Measurements from ENCODE around the gene LHX6. TPM values are rescaled to one million over a fixed set of nuclear protein-coding genes. Genes with fewer than 3 reads are reported as not detected.

The LHX6 gene
- polyA plus RNA-seq, 1 donor from 2014 or later: 0.14 TPM

GRCh38 chr9:122188369-122188768 is 40.4 kb downstream of the LHX6 start:
- Histone ChIP-seq H3K27me3 (ENCODE audit: insufficient read depth, low read depth, low read length) (no peaks in the 10 kb centered on the region), H3K4me2 (ENCODE audit: low read length) (no peak overlapping the region), H3K36me3 (ENCODE audit: insufficient read depth, low read length) (no peaks in the 10 kb centered on the region), H3K4me3 (ENCODE audit: low read length) (no peak overlapping the region), H3K79me2 (replicated peaks; ENCODE audit: insufficient read depth, low read length) (no peaks in the 10 kb centered on the region), H3F3A (ENCODE audit: insufficient read depth, low read length, poor library complexity, severe bottlenecking) (no peaks in the 10 kb centered on the region), H3K9me3 (ENCODE audit: low read length) (no peaks in the 10 kb centered on the region), H3K27ac (ENCODE audit: low read length) (no peak overlapping the region), H3K9me2 (ENCODE audit: insufficient read depth, low read length) (no peaks in the 10 kb centered on the region), H4K20me1 (ENCODE audit: insufficient read depth) (no peaks in the 10 kb centered on the region), H3K9ac (ENCODE audit: low read length) (no peak overlapping the region), H2AFZ (ENCODE audit: low read depth, low read length) (no peak overlapping the region)
- no peak for TF ChIP-seq MXI1 (conservative IDR thresholded peaks at IDR 0.05; ENCODE audit: poor library complexity, severe bottlenecking)

- no peaks in the 10 kb centered on the region for H3K27me3 ChIP-seq (ENCODE audit: insufficient read depth, low read depth, low read length)
- no peaks in the 10 kb centered on the region for H3K9me3 ChIP-seq (ENCODE audit: low read length)
- no peaks in the 10 kb centered on the region for H3F3A ChIP-seq (ENCODE audit: insufficient read depth, low read length, poor library complexity, severe bottlenecking)
- no peaks in the 10 kb centered on the region for H3K36me3 ChIP-seq (ENCODE audit: insufficient read depth, low read length)
- no peak overlapping the region for H3K9ac ChIP-seq (ENCODE audit: low read length)
- no peaks in the 10 kb centered on the region for H4K20me1 ChIP-seq (ENCODE audit: insufficient read depth)
- no peaks in the 10 kb centered on the region for H3K9me2 ChIP-seq (ENCODE audit: insufficient read depth, low read length)
- no peak overlapping the region for H3K27ac ChIP-seq (ENCODE audit: low read length)
- no peak overlapping the region for H3K4me2 ChIP-seq (ENCODE audit: low read length)
- no peak overlapping the region for H3K4me3 ChIP-seq (ENCODE audit: low read length)
- TF ChIP-seq EP300 (conservative IDR thresholded peaks at IDR 0.05; ENCODE audit: poor library complexity, severe bottlenecking) (no peak), SMC3 (conservative IDR thresholded peaks at IDR 0.05; ENCODE audit: poor library complexity) (no peak), TAF1 (IDR thresholded peaks at IDR 0.05; ENCODE audit: low read depth) (no peak)
- H2AFZ ChIP-seq (ENCODE audit: low read depth, low read length): no peak overlapping the region
- no peaks in the 10 kb centered on the region for H3K79me2 ChIP-seq (replicated peaks; ENCODE audit: insufficient read depth, low read length)
These were observed 41.8 kb downstream of the LHX6 start for GRCh38 chr9:122186777-122187470.

- H3K4me3 ChIP-seq (ENCODE audit: low read length): no peak overlapping the region
- no peaks in the 10 kb centered on the region for H3F3A ChIP-seq (ENCODE audit: insufficient read depth, low read length, poor library complexity, severe bottlenecking)
- TF ChIP-seq REST (IDR thresholded peaks at IDR 0.05; ENCODE audit: borderline replicate concordance): no peak
- no peak for TF ChIP-seq EZH2 (IDR thresholded peaks at IDR 0.05; ENCODE audit: borderline replicate concordance, insufficient read depth, low read length, poor library complexity, severe bottlenecking)
- TF ChIP-seq POLR2AphosphoS5 (IDR thresholded peaks at IDR 0.05): no peak
- TF ChIP-seq RAD21 (conservative IDR thresholded peaks at IDR 0.05): no peak
- TF ChIP-seq EP300 (conservative IDR thresholded peaks at IDR 0.05; ENCODE audit: poor library complexity, severe bottlenecking): no peak
- no peak for TF ChIP-seq MXI1 (conservative IDR thresholded peaks at IDR 0.05; ENCODE audit: poor library complexity, severe bottlenecking)
- TF ChIP-seq SMC3 (conservative IDR thresholded peaks at IDR 0.05; ENCODE audit: poor library complexity): no peak
- TF ChIP-seq CTCF (IDR thresholded peaks at IDR 0.05; ENCODE audit: poor library complexity, severe bottlenecking): no peak
- TF ChIP-seq TAF1 (IDR thresholded peaks at IDR 0.05; ENCODE audit: low read depth): no peak
These were observed 42.5 kb downstream of the LHX6 start for GRCh38 chr9:122186301-122186700.

More at GRCh38 chr9:122186301-122186700, 42.5 kb downstream of the LHX6 start:
- no peak overlapping the region for H3K9ac ChIP-seq (ENCODE audit: low read length)
- no peak overlapping the region for H2AFZ ChIP-seq (ENCODE audit: low read depth, low read length)
- no peaks in the 10 kb centered on the region for H4K20me1 ChIP-seq (ENCODE audit: insufficient read depth)
- no peak overlapping the region for H3K27ac ChIP-seq (ENCODE audit: low read length)
- H3K9me2 ChIP-seq (ENCODE audit: insufficient read depth, low read length): no peaks in the 10 kb centered on the region
- H3K36me3 ChIP-seq (ENCODE audit: insufficient read depth, low read length): no peaks in the 10 kb centered on the region
- H3K9me3 ChIP-seq (ENCODE audit: low read length): no peaks in the 10 kb centered on the region
- no peaks in the 10 kb centered on the region for H3K79me2 ChIP-seq (replicated peaks; ENCODE audit: insufficient read depth, low read length)
- no peaks in the 10 kb centered on the region for H3K27me3 ChIP-seq (ENCODE audit: insufficient read depth, low read depth, low read length)
- H3K4me2 ChIP-seq (ENCODE audit: low read length): no peak overlapping the region
